Measurements from ENCODE around the gene FAM174C. TPM values are rescaled to one million over a fixed set of nuclear protein-coding genes. Genes with fewer than 3 reads are reported as not detected.

FAM174C gene
- total and polyA plus RNA-seq, 2 of the 8 experiments (the other 6 are each of a cell fraction or from before 2014, with no cell fraction given) = 44.5 to 125 TPM

DNA sequence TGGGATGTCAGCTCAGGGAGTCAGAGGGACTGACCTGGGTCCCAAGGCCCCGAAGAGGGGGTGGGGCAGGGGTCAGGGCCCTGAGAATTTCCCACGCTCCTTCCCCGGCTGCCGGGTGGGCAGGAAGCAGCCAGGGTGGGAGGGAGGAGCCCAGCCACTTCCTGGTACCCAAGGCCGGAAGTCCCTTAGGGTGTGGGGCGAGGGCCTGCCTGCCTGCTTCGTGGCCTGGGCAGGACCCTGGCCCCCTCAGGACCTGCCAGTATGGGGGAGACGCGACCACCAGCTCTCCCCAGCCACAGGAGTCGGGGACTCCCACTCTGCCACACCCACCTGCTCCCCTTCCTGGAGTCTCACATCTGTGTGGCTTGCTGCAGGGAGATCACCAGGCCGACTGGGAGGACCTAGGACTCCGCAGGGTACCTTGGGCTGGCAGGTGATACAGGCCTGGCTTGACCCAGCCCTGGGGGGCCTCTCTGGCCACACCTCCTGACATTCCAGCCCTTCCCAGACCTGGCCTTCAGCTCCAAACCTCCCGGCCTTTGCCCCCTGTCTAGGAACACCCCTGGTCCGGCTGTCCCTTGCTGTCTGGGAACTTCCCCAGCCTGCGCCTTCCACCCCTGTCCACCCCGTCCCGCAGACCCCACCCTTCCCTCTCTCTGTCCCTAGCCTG, 16.0 kb upstream of the FAM174C start (continued):
- TF ChIP-seq CHD2 (IDR thresholded peaks at IDR 0.05; ENCODE audit: low read length) (0 out of 2 replicates have a peak, but pooled peaks have one; percentile 35), TBP (IDR thresholded peaks at IDR 0.05; ENCODE audit: low read depth, low read length) (no peak), RAD21 (IDR thresholded peaks at IDR 0.05 in 1 of 2, conservative IDR thresholded peaks at IDR 0.05 in 1 of 2; ENCODE audit: low read depth in 2 of 2, low read length in 2 of 2) (no peak), SIN3A (conservative IDR thresholded peaks at IDR 0.05 in 1 of 2, IDR thresholded peaks at IDR 0.05 in 1 of 2; ENCODE audit: low read depth in 1 of 2, low read length in 2 of 2) (peak in 1 of 2 experiments; percentile 35; a peak in 1 of 4 replicates), CBX8 (IDR thresholded peaks at IDR 0.05; ENCODE audit: borderline replicate concordance, low read depth, low read length) (no peak)
- TF ChIP-seq, protein P1, sequence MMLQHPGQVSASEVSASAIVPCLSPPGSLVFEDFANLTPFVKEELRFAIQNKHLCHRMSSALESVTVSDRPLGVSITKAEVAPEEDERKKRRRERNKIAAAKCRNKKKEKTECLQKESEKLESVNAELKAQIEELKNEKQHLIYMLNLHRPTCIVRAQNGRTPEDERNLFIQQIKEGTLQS (IDR thresholded peaks at IDR 0.05; ENCODE audit: insufficient read depth, low read depth, low read length) = no peak

All from H1 (cell line).